Measurements from ENCODE around the gene COTL1.
"Not testable (repeated sequence)": the region's sequence is repeated elsewhere in the genome, so short reads cannot be mapped to it uniquely, and the experiment has no call there.

Gene COTL1

DNA sequence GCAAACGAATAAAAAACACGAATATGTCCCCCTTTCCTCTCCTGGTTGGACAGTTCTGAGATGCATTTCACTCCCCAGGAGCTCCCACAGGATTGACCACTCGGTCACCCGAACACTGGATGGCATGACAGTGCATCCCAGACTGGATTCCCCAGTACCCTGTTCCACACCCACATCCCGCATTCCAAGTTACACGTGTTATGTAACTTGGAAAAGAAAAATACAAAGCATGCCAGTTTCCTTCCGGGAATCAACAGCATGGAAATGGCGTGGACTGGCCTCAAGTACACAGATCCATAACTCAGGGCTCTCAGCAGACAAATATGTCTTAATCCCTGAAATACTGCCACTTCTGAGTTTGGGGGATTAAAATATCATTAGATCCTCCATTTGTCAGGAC is 17.8 kb upstream of the COTL1 start:
- no peak overlapping the region for H3K4me3 ChIP-seq (replicated peaks; ENCODE audit: low read depth, low read length)
- DNase-seq (ENCODE audit: extremely low read depth, low read depth) = no peak
- no peak for TF ChIP-seq CTCF (IDR thresholded peaks at IDR 0.05; ENCODE audit: low read depth, low read length, missing control alignments)

DNA sequence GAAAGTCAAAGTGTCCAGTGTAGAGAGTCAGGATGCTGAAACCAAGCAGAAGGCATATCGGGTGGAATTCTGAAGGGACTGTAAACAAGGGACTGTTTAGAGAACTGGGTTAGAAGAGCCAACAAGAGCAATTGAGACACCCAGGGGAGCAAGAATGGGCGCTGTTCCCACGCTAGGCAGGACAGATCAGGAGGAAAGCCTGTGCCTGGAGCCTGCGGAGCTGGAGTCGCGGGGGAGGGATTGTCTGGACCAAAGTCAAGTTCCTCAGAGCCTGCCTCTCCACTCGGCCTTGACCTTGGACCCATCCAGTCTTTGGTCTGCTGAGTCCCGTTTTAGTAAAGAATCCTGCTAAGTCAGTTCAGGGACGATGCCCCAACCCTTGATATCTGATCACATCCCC is 15.7 kb upstream of the COTL1 start:
- H3K4me3 ChIP-seq (replicated peaks; ENCODE audit: low read depth, low read length) = no peak overlapping the region
- no peak for DNase-seq (ENCODE audit: extremely low read depth, low read depth)
- no peak for TF ChIP-seq CTCF (IDR thresholded peaks at IDR 0.05; ENCODE audit: low read depth, low read length, missing control alignments)

- not testable (repeated sequence) for H3K4me3 ChIP-seq (replicated peaks; ENCODE audit: low read depth, low read length); DNase-seq (ENCODE audit: extremely low read depth, low read depth)
Observed at GRCh38 chr16:84632862-84633261, 15.0 kb upstream of the COTL1 start.

DNA sequence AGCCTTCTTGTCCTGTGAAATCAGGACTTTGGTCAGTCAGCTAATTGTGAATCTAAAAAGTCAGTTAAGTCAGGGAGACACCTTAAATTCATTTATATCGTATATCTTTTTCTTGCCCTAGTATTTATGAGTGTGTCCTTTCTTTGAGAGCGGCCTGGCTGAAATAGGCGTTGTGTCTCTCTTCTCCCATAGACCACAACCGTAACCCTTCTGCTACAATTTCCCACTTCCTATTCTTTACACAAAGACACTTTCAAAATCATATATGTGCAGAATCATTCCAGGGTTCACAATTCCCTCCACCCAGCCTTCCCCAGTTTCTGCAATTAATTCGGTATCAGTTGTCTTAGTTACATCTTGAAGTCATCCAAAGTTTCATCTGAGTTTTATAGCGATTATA is 14.0 kb upstream of the COTL1 start:
- no peak for TF ChIP-seq CTCF (IDR thresholded peaks at IDR 0.05; ENCODE audit: low read depth, low read length, missing control alignments)
- no peak for DNase-seq (ENCODE audit: extremely low read depth, low read depth)

DNA sequence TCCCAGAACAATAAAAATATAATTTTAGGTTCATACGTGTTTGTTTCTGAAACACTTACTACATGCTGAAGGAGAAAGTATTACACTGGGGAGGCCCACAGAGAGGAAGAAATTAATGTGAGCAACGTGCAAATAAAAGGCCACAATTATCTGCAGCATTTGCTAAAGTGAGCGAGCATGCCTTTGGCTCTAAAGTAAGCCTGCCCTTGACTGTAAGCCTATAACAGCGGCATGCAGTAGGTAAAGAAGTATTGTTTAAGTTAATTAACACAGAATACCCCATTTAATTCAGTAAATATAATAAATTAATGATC is 13.2 kb upstream of the COTL1 start:
- DNase-seq (ENCODE audit: extremely low read depth, low read depth) = no peak
- H3K4me3 ChIP-seq (replicated peaks; ENCODE audit: low read depth, low read length) = no peak overlapping the region
- no peak for TF ChIP-seq CTCF (IDR thresholded peaks at IDR 0.05; ENCODE audit: low read depth, low read length, missing control alignments)

More for the DNA sequence above, 14.0 kb upstream of the COTL1 start:
- H3K4me3 ChIP-seq (replicated peaks; ENCODE audit: low read depth, low read length) = no peak overlapping the region

DNA sequence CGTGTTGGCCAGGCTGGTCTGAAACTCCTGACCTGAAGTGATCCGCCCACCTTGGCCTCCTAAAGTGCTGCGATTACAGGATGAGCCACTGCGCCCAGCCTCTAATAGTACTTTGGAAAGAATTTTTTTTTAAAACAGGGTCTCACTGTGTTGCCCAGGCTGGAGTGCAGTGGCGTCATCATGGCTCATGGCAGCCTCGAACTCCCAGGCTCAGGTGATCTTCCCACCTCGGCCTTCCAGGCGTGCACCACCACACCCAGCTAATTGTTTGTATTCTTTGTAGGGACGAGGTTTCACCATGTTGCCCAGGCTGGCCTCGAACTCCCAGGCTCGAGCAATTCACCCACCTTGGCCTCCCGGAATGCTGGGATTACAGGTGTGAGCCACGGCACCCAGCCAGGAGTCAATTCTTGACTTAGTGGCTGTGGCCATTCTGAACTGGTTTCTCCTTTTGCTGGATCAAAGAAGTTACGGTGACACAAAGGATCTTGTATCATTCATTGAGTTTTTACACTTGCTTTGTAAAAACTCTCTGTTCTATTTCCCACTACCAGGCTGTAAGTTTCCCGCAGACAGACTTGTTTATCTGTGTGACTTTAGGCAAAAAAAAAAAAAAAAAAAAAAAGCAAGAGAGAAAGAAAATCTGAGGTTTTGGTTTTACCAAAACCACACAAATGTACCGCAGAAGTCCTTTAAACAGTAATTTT is 12.7 kb upstream of the COTL1 start:
- no peak overlapping the region for H3K4me3 ChIP-seq (replicated peaks; ENCODE audit: low read depth, low read length)
- no peak for TF ChIP-seq CTCF (IDR thresholded peaks at IDR 0.05; ENCODE audit: low read depth, low read length, missing control alignments)
- DNase-seq (ENCODE audit: extremely low read depth, low read depth) = no peak

DNA sequence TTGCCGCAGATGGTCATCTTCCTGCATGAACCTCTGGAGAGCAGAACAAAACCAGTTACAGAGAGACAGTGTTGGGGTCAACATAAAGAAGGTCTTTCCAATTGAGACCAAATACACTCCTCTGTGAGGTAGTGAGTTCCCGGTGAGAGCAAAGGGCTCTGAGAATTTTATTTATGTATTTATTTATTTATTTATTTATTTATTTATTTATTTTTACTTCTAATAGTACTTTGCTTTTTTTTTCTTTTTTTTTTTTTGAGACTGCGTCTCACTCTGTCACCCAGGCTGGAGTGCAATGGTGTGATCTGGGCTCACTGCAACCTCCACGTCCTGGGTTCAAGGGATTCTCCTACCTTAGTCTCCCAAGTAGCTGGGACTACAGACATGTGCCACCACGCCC is 12.1 kb upstream of the COTL1 start:
- H3K4me3 ChIP-seq (replicated peaks; ENCODE audit: low read depth, low read length) = no peak overlapping the region
- DNase-seq (ENCODE audit: extremely low read depth, low read depth) = no peak
- TF ChIP-seq CTCF (IDR thresholded peaks at IDR 0.05; ENCODE audit: low read depth, low read length, missing control alignments) = no peak

Data from HFF-Myc (cell line).